Fibroblast of villous mesenchyme (primary cell): ENCODE data around the gene USP1. TPM values are rescaled to one million over a fixed set of nuclear protein-coding genes. Genes with fewer than 3 reads are reported as not detected.

Experiments
- DNase-seq: peaks from one replicate; pipeline ENCODE4 v3.0.0-alpha.2; 2010; ENCODE audit warnings: low read depth
- H3K4me3 ChIP-seq: 2 replicates; pipeline ENCODE4 v1.5.1; 2011; ENCODE audit warnings: low read depth, mild to moderate bottlenecking, low read length
- total RNA-seq: library from RNA; depleted of rRNA; stranded (reverse); fragments of >200 nt; gene quantifications from 2 replicates; pipeline ENCODE4 v1.2.3, GENCODE V29; 2012
- TF ChIP-seq, protein P1 (sequence below): IDR thresholded peaks from 2 replicates; pipeline ENCODE4 v1.5.1; 2012; ENCODE audit warnings: low read depth, mild to moderate bottlenecking, low read length; ENCODE audit not compliant: insufficient read depth

The USP1 gene
- total RNA-seq, 1 donor, result 28.5 TPM

DNA sequence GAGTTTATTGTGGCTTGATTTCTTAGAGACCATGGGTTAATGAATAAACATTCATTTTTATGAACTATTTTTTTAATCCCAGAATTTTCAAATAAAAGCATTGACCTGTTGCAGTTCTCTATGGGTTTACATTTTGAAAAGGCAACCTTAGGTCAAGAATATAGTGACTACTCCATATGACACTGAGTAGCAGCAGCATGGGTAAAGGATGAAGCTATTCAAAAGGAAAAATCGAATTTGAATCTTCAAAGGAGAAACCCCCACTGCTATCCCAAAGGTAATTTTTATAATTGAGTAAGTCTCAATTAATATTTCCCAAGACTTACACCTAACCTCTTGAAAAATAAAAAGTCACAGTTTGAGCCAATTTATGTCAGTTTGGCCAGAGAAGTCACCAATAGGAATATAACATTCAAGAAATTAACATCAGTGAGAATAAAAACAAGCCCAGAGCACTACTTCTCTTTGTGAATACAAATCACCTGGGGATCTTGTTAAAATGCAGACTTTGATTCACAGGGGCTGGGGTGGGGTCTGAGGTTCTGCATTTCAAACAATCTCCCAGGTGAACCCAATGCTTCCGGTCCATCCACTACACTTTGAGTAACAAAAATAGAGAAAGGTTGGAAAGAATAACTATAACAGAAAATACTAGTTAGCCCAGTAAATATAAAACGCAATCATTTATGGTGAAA lies 39.8 kb downstream of the USP1 start:
- TF ChIP-seq, protein P1, sequence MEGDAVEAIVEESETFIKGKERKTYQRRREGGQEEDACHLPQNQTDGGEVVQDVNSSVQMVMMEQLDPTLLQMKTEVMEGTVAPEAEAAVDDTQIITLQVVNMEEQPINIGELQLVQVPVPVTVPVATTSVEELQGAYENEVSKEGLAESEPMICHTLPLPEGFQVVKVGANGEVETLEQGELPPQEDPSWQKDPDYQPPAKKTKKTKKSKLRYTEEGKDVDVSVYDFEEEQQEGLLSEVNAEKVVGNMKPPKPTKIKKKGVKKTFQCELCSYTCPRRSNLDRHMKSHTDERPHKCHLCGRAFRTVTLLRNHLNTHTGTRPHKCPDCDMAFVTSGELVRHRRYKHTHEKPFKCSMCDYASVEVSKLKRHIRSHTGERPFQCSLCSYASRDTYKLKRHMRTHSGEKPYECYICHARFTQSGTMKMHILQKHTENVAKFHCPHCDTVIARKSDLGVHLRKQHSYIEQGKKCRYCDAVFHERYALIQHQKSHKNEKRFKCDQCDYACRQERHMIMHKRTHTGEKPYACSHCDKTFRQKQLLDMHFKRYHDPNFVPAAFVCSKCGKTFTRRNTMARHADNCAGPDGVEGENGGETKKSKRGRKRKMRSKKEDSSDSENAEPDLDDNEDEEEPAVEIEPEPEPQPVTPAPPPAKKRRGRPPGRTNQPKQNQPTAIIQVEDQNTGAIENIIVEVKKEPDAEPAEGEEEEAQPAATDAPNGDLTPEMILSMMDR, result no peak
- H3K4me3 ChIP-seq, result no peak overlapping the region
- no peak for DNase-seq

DNA sequence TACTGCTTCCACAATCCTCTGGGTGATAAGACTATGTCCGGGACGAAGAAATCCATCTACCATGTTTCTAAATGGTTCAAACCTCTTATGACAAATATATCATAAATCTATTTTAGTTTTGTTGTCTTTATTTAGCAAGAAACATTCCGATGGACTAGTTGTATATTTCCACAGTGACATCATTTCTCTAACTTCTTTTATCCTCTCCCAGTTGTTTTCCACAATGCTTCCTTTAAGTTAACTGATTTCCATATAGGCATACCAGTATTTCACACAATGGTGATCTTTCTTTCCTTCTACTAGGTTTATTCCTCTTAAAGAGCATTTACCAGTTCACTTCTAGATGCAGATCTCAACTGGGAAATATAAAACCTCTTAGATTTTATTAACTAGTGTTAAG lies 44.8 kb downstream of the USP1 start:
- DNase-seq, result peak; percentile 81
- no peak overlapping the region for H3K4me3 ChIP-seq
- TF ChIP-seq, protein P1, result no peak

DNA sequence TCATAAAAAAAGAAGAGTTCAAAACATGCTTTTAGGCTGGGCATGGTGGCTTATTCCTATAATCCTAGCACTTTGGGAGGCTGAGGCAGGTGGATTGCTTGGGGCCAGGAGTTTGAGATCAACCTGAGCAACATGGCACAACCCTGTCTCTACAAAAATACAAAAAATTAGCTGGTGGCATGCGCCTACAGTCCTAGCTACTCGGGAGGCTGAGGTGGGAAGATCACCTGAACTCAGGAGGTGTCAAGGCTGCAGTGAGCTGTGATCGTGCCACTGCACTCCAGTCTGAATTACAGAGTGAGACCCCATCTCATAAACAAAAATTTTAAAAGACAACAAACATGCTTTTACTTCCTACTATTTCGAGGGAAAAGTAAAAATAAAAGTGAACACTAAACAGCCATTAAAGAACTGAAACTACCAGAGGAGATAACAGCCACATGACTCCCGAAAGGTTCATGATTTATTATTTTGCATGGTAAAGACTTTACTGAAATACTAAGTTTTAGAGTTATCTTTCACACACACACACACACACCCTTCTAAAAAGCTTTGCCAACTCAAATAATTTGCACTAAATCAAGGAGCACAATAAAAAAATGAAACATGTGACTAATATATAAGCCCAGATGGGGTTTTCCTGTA lies 48.1 kb downstream of the USP1 start:
- TF ChIP-seq, protein P1, result no peak
- no peak for DNase-seq
- no peak overlapping the region for H3K4me3 ChIP-seq

DNA sequence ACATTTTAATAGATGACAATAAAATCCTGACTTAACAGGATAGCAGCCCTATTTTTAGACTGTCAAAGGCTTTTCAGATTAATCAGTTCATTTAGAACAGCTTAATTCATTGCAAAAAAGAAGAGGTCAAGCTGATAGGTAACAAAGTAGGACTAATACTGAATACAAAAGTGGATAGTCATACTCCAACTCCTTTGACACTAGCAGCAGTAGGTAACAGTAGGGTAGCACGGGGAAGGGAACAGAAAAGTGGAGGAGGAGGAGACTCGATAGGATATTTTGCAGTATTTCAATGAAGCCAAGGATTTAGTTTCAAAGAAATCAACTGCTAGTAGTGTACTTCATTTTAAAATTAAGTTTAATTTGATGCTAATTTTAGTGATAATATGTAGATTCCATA lies 51.1 kb downstream of the USP1 start:
- no peak for DNase-seq
- TF ChIP-seq, protein P1, result no peak
- H3K4me3 ChIP-seq, result no peak overlapping the region

DNA sequence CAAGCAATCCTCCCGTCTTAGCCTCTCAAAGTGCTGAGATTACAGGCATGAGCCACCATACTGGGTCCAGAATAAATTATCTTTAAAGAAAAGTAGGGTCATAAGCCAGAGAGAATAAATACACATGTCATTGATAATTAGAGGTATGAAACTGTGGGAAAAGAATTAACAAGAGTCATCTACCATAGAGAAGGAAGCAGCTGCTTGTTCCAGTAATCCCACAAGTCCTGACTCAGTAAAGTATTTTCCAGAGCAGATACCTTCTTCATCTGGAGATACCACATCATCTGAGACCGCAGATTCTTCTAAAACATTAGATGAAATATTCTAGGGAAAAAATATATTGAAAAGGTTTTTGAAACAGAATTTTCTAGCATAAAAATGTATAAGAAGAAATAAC lies 55.7 kb downstream of the USP1 start:
- no peak for DNase-seq
- TF ChIP-seq, protein P1, result no peak
- H3K4me3 ChIP-seq, result no peak overlapping the region

DNA sequence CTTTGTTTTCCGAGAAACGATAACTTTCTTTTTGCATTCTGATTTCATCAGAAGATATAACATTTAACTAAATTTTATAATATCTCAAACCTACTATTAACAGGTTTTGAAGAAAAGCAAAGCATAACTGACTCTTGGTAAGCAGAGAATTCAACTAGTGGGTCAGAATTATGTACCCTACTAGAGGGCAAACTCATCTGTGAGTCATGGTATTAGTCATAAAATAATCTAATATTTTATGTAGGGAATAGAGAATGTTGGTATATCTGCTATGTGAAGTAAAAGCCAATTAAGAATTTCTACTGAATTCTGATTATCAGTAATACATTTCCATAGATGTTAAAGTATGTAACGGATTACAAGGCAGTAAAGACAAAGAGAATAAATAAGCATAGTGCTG lies 56.8 kb downstream of the USP1 start:
- DNase-seq, result no peak
- TF ChIP-seq, protein P1, result no peak
- H3K4me3 ChIP-seq, result no peak overlapping the region
